HG02973 (cell line): ENCODE results near the gene CD96.
A peak's percentile ranks its signal among the peaks of the same experiment; 100 is the strongest.
"Not testable (repeated sequence)": the region's sequence is repeated elsewhere in the genome, so short reads cannot be mapped to it uniquely, and the experiment has no call there.

ENCODE experiments used
- ATAC-seq: cut with Tn5 transposase; IDR thresholded peaks from one replicate; pipeline ENCODE4 v1.9.1; 2021; ENCODE audit warnings: moderate library complexity; ENCODE audit not compliant: unreplicated experiment

Gene CD96

DNA sequence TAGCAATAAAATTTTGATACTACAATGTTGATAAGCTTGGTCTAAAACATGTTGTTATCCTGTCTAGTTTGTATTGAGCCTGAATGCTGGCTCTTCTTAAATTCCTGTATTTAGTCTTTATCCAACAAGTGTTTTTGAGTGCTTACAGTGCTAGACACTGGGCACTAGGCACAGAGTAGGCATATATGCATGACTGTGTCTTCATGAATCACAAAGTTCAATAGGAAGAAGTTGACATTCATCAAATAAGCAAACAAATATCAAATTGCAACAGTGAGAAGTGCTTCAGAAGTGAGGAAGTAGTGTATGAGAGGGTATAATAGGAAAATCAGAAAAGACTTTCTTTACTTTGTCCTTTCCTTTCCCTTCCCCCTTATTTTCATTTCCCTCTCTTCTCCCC is 6.8 kb downstream of the CD96 start:
- no peak for ATAC-seq

DNA sequence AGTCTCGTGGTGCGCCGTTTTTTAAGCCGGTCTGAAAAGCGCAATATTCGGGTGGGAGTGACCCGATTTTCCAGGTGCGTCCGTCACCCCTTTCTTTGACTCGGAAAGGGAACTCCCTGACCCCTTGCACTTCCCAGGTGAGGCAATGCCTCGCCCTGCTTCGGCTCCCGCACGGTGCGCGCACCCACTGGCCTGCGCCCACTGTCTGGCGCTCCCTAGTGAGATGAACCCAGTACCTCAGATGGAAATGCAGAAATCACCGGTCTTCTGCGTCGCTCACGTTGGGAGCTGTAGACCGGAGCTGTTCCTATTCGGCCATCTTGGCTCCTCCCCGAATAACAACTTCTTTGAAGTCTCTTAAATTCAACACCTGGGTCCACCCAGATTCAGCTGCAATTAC is 19.9 kb downstream of the CD96 start:
- ATAC-seq = not testable (repeated sequence)

DNA sequence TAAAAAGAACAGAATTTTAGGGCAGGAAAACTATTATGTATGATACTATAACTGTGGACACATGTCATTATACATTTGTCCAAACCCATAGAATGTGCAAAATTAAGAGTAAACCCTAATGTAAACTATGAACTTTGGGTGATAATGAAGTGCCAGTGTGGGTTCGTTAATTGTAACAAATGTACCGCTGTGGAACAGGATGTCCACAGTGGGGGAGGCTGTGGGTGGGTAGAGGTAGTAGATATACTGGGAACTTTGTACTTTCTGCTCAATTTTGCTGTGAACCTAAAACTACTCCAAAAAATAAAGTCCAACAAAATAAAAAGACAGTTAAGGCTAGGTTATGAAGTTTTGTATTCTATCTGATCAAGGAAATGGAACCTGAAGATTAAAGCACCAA is 24.8 kb downstream of the CD96 start:
- no peak for ATAC-seq

GRCh38 chr3:111568355-111568754 is 26.4 kb downstream of the CD96 start:
- ATAC-seq = no peak

- no peak for ATAC-seq
Observed at GRCh38 chr3:111568911-111569310, 26.9 kb downstream of the CD96 start.

GRCh38 chr3:111570404-111571030 is 28.5 kb downstream of the CD96 start:
- ATAC-seq = no peak

DNA sequence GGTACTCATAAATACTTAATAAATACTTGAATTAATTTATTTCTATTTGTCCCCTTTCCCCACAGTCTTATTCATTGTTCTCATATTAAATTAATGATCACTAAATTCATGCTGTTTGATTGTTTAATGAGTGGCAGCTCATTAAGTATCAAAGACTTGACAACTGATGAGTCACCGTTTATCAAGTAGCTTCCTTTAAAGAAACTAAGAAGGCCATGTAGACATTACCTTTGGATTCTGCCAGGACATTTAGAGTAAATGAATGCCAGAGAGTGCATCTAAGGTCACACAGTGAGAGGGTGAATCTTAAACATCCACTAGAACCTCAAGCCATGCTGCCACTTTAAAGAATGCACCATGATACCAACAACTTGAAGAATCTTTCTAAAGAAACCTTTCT is 29.3 kb downstream of the CD96 start:
- ATAC-seq = no peak

DNA sequence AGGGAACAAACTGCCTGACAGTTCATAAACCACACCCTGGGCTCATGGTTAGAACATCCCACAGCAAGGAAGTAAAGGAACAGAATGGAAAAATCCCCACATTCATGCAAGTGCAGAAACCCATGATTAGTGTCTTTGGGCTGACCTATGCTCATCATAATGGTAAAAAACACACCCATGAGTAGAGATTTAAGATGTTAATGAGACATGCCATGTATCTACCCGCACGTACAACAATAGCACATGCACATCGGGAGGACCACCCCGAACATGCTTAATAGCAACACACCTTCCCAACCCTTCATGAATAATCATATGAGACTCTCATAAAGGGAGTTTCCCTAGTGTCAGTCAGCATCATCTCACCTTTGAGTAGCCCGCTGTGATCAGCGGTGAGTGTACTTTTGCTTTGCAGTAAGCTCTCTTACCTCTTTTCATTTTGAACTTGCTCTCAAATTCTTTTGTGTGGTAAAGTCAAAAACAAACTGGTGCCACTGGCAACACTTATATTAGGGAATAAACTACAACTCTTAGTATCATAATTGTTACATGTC is 30.0 kb downstream of the CD96 start:
- no peak for ATAC-seq

- no peak for ATAC-seq
Observed at GRCh38 chr3:111577113-111577512, 35.1 kb downstream of the CD96 start.

DNA sequence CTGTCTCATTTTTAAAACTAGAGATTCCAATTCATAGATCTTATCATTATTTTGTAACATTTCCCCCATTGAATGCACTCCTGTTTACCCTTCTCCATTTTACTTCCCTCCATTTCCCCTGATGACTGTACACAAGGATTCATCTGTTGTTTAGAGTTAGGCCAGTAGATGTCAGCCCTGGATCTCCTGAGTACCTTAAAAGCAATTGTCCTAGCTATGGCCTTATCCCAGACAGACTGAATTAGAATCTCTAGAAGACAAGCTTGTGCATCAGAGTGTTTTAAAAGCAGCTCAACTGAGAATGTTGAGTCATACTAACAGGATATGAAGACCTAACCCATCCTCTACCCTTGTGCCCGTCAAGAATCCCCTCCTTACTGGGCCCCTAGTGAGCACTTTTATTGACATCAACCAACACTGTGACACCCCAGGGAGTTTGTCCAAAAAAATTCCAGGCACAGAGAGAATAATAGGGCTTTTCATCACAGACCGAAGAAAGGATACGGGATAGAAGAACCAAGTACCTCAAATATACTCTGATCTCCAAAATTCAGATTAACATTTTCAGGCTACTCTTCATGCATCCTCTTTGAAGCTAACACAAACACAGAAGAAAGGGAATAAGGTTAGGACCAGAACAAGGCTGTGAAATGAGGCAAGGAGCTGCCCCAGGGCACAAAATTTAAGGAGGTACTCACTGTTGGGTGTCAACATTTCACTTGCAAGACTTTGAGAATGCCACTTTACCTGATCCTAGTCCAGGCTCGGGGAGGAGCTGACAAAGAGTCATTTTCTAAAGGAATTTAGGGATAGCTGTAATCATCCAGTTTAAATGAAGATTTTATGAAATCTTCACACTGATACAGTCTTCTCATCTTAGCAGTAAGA is 36.0 kb downstream of the CD96 start:
- ATAC-seq = peak; percentile 86

DNA sequence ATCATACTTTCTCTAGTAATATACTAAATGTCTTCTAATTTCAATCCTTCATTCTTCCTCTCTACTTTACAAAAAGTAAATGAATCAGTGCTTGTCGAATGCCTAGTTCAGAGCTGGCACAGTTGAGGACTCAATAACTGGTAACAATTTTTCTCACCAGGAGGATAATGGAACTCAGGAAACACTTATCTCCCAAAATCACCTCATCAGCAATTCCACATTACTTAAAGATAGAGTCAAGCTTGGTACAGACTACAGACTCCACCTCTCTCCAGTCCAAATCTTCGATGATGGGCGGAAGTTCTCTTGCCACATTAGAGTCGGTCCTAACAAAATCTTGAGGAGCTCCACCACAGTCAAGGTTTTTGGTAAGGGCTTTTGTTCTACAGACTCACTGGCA is 36.9 kb downstream of the CD96 start:
- no peak for ATAC-seq

GRCh38 chr3:111579495-111579894 is 37.5 kb downstream of the CD96 start:
- no peak for ATAC-seq

GRCh38 chr3:111581403-111582119 is 39.6 kb downstream of the CD96 start:
- no peak for ATAC-seq

DNA sequence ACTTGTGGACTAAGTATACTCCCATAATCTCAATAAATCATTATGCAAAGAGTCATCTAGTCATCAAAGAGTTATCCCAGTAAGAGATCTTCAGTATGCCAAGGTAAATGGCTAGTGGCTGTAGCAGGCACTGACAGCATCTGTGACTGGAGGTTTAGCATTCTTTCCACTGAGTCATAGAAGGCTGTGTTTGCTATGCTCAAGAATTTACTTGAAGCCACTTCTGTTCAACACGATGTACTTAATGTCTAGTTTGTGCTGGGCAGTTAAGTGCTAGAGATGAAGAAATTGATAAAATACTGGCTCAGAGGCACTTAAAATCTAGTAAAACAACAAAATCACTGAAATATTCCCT is 40.1 kb downstream of the CD96 start:
- ATAC-seq = no peak

- no peak for ATAC-seq
Observed at GRCh38 chr3:111584744-111585143, 42.7 kb downstream of the CD96 start.

GRCh38 chr3:111585217-111585616 is 43.2 kb downstream of the CD96 start:
- ATAC-seq = no peak

DNA sequence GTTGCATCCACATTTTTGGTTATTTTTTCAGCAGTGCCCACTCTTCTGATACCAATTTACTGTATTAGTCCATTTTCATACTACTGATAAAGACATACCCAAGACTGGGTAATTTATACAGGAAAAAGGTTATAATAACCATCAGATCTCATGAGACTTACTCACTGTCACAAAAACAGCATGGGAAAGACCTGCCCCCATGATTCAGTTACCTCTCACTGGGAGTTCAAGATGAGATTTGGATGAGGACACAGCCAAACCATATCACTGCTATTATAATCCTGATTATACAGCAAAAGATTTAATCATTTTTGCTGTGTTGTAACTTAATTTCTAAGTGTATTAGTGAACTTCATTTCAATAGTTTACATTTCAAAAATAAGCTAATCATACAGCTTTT is 46.5 kb downstream of the CD96 start:
- ATAC-seq = no peak

DNA sequence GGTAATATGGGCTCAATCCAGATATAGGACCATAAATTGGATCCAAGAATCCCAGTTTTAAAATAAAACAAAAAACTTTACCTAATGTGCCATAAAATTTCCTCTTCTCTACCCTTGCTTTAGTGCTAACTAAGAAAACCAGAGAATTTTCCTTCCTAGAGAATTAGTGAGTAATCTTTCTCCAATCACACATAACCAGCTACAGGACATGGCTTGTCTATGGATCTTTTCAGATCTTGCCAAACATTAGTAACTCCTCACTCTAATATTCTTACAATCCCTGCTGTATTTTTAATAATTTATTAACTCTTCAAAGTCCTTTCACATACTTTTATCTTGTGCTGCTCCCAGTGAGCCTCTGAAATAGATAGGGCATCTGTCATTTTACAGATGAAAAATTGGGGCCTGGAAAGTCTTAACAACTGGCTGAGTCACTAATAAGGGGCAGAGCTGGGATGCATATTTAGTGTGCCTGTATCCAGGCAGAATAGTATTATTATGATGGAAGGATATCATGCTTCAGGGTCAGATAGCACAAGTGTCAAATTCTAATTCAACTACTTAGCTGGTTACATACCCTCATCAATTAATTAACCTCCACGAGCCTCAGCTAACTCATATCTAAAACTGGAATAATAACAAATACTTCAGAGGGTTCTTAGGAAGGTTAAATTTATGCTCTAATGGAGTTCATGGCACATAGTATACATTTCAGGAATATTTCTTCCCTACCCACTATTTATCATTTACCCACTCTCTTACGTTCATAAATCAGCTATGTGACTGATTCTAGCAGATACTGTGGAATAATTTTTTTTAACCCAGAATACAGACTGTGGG is 47.5 kb downstream of the CD96 start:
- no peak for ATAC-seq

DNA sequence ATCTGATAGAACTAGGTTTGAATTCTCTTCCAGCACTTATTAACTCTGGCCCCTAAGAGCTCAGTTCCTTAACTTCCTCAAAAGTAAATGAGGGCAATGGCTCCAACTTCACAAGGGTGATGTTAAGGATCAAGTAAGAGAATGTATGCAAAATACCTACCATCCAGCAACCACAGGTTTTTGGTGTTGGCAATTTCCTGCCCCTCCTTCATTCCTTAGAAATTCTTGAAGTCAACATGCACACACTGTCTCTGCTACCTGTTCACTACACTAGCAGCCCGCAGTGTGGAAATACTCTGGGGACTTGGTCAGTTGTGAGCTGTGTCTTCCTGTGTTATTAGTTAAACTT is 48.1 kb downstream of the CD96 start:
- no peak for ATAC-seq

GRCh38 chr3:111591555-111591954 is 49.6 kb downstream of the CD96 start:
- ATAC-seq = no peak

- ATAC-seq = no peak
Observed at GRCh38 chr3:111592143-111592542, 50.1 kb downstream of the CD96 start.
